Activated CD4-positive, CD25-positive, alpha-beta regulatory T cell treated with anti-CD3 and anti-CD28 coated beads, Interleukin-2, amount 50 U/mL, for 72 hours (primary cell): ENCODE data around the gene GOPC.

Experiments
- DNase-seq: peaks from one replicate; pipeline ENCODE4 v3.0.0; 2021

Gene GOPC

GRCh38 chr6:117512987-117513573, 89.2 kb downstream of the GOPC start:
- DNase-seq, result no peak

GRCh38 chr6:117512056-117512828, 90.1 kb downstream of the GOPC start:
- no peak for DNase-seq
